Measurements from ENCODE around the gene DTX3.

GRCh38 chr12:57582440-57582839 is 22.2 kb upstream of the DTX3 start:
- TF ChIP-seq, protein P1, sequence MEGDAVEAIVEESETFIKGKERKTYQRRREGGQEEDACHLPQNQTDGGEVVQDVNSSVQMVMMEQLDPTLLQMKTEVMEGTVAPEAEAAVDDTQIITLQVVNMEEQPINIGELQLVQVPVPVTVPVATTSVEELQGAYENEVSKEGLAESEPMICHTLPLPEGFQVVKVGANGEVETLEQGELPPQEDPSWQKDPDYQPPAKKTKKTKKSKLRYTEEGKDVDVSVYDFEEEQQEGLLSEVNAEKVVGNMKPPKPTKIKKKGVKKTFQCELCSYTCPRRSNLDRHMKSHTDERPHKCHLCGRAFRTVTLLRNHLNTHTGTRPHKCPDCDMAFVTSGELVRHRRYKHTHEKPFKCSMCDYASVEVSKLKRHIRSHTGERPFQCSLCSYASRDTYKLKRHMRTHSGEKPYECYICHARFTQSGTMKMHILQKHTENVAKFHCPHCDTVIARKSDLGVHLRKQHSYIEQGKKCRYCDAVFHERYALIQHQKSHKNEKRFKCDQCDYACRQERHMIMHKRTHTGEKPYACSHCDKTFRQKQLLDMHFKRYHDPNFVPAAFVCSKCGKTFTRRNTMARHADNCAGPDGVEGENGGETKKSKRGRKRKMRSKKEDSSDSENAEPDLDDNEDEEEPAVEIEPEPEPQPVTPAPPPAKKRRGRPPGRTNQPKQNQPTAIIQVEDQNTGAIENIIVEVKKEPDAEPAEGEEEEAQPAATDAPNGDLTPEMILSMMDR (IDR thresholded peaks at IDR 0.05; ENCODE audit: low read depth, low read length, poor library complexity, severe bottlenecking): no peak
- TF ChIP-seq EZH2phosphoT487 (IDR thresholded peaks at IDR 0.05; ENCODE audit: borderline replicate concordance, low read length): no peak
